GM12874 (cell line): ENCODE measurements around the gene GLRX.

Source experiments
- CTCF ChIP-seq: IDR thresholded peaks from 2 replicates; pipeline ENCODE4 v1.5.1; 2011; ENCODE audit warnings: low read depth, mild to moderate bottlenecking, control low read depth, low read length, moderate library complexity; ENCODE audit not compliant: insufficient read depth

The GLRX gene

GRCh38 chr5:95783661-95784060 is 38.9 kb downstream of the GLRX start:
- TF ChIP-seq CTCF: no peak

- TF ChIP-seq CTCF: no peak
Observed at GRCh38 chr5:95782181-95782580, 40.3 kb downstream of the GLRX start.

- peak; percentile 78 for TF ChIP-seq CTCF
Observed at GRCh38 chr5:95781101-95781583, 41.4 kb downstream of the GLRX start.

GRCh38 chr5:95780597-95780996 is 41.9 kb downstream of the GLRX start:
- TF ChIP-seq CTCF: no peak

- TF ChIP-seq CTCF: no peak
Observed at GRCh38 chr5:95779611-95780010, 42.9 kb downstream of the GLRX start.

GRCh38 chr5:95778713-95779436 is 43.7 kb downstream of the GLRX start:
- no peak for TF ChIP-seq CTCF

- no peak for TF ChIP-seq CTCF
Observed at GRCh38 chr5:95777441-95777840, 45.1 kb downstream of the GLRX start.
